GM18861 (cell line): ENCODE results near the gene RRAS2.

ENCODE experiments used
- ATAC-seq: cut with Tn5 transposase; IDR thresholded peaks from one replicate; pipeline ENCODE4 v1.9.1; 2021; ENCODE audit not compliant: unreplicated experiment

Gene RRAS2

GRCh38 chr11:14230407-14230806 is 128.6 kb downstream of the RRAS2 start:
- no peak for ATAC-seq

GRCh38 chr11:14229472-14229871 is 129.5 kb downstream of the RRAS2 start:
- ATAC-seq: no peak

- no peak for ATAC-seq
Measured at GRCh38 chr11:14228356-14228755, 130.6 kb downstream of the RRAS2 start.
